ENCODE measurements around the gene MRAS. TPM values are rescaled to one million over a fixed set of nuclear protein-coding genes. Genes with fewer than 3 reads are reported as not detected.

MRAS gene
- polyA plus RNA-seq, 1 of the 3 experiments (the other 2 are of a cell fraction) = 25.0 TPM

- TF ChIP-seq FOSL2 (IDR thresholded peaks at IDR 0.05; ENCODE audit: borderline replicate concordance, low read depth) (no peak), YY1 (IDR thresholded peaks at IDR 0.05; ENCODE audit: low read depth) (no peak), TEAD4 (IDR thresholded peaks at IDR 0.05; ENCODE audit: borderline replicate concordance, insufficient read depth) (no peak), RFX5 (IDR thresholded peaks at IDR 0.05; ENCODE audit: low read length) (no peak)
- H3K4me2 ChIP-seq = no peak overlapping the region
- POLR2A ChIA-PET = no interaction called here
- no peak overlapping the region for H3K9ac ChIP-seq
- no peak for DNase-seq
- no peaks in the 10 kb centered on the region for H3K36me3 ChIP-seq (replicated peaks in 1 of 2; ENCODE audit: control insufficient read depth in 1 of 2, insufficient read depth in 2 of 2, low read length in 1 of 2)
- peaks cover 11% of the 10 kb centered on the region for H3F3A ChIP-seq (replicated peaks; ENCODE audit: insufficient read depth)
- H3K9me3 ChIP-seq = no peaks in the 10 kb centered on the region
- H3K4me1 ChIP-seq (ENCODE audit: control insufficient read depth in 1 of 2, insufficient read depth in 2 of 2, low read depth in 1 of 2, low read length in 1 of 2) = peaks cover 0 to 22% of the 10 kb centered on the region in 2 experiments
- no peaks in the 10 kb centered on the region for H3K27me3 ChIP-seq (ENCODE audit: insufficient read depth)
- no peak overlapping the region for H3K27ac ChIP-seq (ENCODE audit: low read depth in 2 of 2, low read length in 1 of 2)
- WGBS (ENCODE audit: low lambda C conversion rate) = 95% methylated on average over 12 of the region's 14 CpGs
- H3K79me2 ChIP-seq (ENCODE audit: insufficient read depth) = no peaks in the 10 kb centered on the region
- H3K4me3 ChIP-seq (ENCODE audit: low read depth in 2 of 2, low read length in 1 of 2) = no peak overlapping the region
- CTCF ChIA-PET = interaction anchor here (0.6 to 1.4 kb wide), 4 partner anchors 9 to 481 kb away, joined by 3 read pairs; partner anchors contain the start of gene ESYT3
- no peaks in the 10 kb centered on the region for H4K20me1 ChIP-seq (ENCODE audit: insufficient read depth)
- H2AFZ ChIP-seq (ENCODE audit: low read depth) = no peak overlapping the region
- H3K9me2 ChIP-seq = no peaks in the 10 kb centered on the region
These were observed 95.4 kb downstream of the MRAS start for GRCh38 chr3:138443521-138444503.

DNA sequence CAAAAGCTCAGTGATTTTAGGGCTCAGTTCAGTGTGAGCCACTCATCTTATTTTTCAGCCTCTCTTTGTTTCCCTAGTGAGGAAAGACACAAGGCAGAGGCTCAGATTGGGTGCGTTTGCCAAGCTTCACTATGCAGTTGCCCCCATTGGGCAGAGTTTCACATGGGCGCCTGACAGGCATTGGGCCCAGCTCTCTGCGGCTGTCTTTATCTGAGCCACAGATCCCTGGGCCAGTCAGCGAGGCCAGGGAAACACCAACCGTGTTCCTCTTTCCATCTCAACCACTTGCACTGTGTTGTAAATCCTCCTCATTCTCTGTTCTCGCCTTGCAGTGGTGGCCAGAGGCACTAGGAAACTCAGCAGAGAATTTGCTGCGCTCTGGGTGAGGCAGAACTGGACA, 96.9 kb downstream of the MRAS start:
- ChIA-PET POLR2A (no interaction called here), CTCF (interaction anchor here (0.6 to 1.3 kb wide), 4 partner anchors 28 to 478 kb away, joined by 3 to 4 read pairs (median 4); no protein-coding TSS in a partner anchor)
- WGBS (ENCODE audit: low lambda C conversion rate) = 90% methylated on average over 7 of the region's 7 CpGs

More for the DNA sequence above, 96.9 kb downstream of the MRAS start:
- no peaks in the 10 kb centered on the region for H3K36me3 ChIP-seq (replicated peaks in 1 of 2; ENCODE audit: control insufficient read depth in 1 of 2, insufficient read depth in 2 of 2, low read length in 1 of 2)
- H3F3A ChIP-seq (replicated peaks; ENCODE audit: insufficient read depth) = peaks cover 11% of the 10 kb centered on the region
- H2AFZ ChIP-seq (ENCODE audit: low read depth) = no peak overlapping the region
- no peak for DNase-seq
- H3K79me2 ChIP-seq (ENCODE audit: insufficient read depth) = no peaks in the 10 kb centered on the region
- H3K4me1 ChIP-seq (ENCODE audit: control insufficient read depth in 1 of 2, insufficient read depth in 2 of 2, low read depth in 1 of 2, low read length in 1 of 2) = peaks cover 0 to 22% of the 10 kb centered on the region in 2 experiments
- H4K20me1 ChIP-seq (ENCODE audit: insufficient read depth) = no peaks in the 10 kb centered on the region
- TF ChIP-seq NRF1 (IDR thresholded peaks at IDR 0.05; ENCODE audit: low read depth, low read length) (no peak), POLR2AphosphoS5 (IDR thresholded peaks at IDR 0.05; ENCODE audit: low read depth, low read length) (no peak), SMC3 (IDR thresholded peaks at IDR 0.05; ENCODE audit: low read depth, low read length) (no peak), FOSL2 (IDR thresholded peaks at IDR 0.05; ENCODE audit: borderline replicate concordance, low read depth) (no peak), RAD21 (IDR thresholded peaks at IDR 0.05; ENCODE audit: low read length) (no peak), PBX3 (IDR thresholded peaks at IDR 0.05) (no peak), NFIC (IDR thresholded peaks at IDR 0.05; ENCODE audit: borderline replicate concordance) (no peak)
- TF ChIP-seq, protein P1, sequence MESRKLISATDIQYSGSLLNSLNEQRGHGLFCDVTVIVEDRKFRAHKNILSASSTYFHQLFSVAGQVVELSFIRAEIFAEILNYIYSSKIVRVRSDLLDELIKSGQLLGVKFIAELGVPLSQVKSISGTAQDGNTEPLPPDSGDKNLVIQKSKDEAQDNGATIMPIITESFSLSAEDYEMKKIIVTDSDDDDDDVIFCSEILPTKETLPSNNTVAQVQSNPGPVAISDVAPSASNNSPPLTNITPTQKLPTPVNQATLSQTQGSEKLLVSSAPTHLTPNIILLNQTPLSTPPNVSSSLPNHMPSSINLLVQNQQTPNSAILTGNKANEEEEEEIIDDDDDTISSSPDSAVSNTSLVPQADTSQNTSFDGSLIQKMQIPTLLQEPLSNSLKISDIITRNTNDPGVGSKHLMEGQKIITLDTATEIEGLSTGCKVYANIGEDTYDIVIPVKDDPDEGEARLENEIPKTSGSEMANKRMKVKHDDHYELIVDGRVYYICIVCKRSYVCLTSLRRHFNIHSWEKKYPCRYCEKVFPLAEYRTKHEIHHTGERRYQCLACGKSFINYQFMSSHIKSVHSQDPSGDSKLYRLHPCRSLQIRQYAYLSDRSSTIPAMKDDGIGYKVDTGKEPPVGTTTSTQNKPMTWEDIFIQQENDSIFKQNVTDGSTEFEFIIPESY (IDR thresholded peaks at IDR 0.05; ENCODE audit: borderline replicate concordance, low read depth) = no peak
- TF ChIP-seq, protein P2, sequence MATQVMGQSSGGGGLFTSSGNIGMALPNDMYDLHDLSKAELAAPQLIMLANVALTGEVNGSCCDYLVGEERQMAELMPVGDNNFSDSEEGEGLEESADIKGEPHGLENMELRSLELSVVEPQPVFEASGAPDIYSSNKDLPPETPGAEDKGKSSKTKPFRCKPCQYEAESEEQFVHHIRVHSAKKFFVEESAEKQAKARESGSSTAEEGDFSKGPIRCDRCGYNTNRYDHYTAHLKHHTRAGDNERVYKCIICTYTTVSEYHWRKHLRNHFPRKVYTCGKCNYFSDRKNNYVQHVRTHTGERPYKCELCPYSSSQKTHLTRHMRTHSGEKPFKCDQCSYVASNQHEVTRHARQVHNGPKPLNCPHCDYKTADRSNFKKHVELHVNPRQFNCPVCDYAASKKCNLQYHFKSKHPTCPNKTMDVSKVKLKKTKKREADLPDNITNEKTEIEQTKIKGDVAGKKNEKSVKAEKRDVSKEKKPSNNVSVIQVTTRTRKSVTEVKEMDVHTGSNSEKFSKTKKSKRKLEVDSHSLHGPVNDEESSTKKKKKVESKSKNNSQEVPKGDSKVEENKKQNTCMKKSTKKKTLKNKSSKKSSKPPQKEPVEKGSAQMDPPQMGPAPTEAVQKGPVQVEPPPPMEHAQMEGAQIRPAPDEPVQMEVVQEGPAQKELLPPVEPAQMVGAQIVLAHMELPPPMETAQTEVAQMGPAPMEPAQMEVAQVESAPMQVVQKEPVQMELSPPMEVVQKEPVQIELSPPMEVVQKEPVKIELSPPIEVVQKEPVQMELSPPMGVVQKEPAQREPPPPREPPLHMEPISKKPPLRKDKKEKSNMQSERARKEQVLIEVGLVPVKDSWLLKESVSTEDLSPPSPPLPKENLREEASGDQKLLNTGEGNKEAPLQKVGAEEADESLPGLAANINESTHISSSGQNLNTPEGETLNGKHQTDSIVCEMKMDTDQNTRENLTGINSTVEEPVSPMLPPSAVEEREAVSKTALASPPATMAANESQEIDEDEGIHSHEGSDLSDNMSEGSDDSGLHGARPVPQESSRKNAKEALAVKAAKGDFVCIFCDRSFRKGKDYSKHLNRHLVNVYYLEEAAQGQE (IDR thresholded peaks at IDR 0.05; ENCODE audit: low read depth, low read length) = no peak
- H3K9me2 ChIP-seq = no peaks in the 10 kb centered on the region
- no peaks in the 10 kb centered on the region for H3K27me3 ChIP-seq (ENCODE audit: insufficient read depth)
- no peak overlapping the region for H3K4me2 ChIP-seq
- no peaks in the 10 kb centered on the region for H3K9me3 ChIP-seq
- H3K9ac ChIP-seq = no peak overlapping the region
- no peak overlapping the region for H3K4me3 ChIP-seq (ENCODE audit: low read depth in 2 of 2, low read length in 1 of 2)
- no peak overlapping the region for H3K27ac ChIP-seq (ENCODE audit: low read depth in 2 of 2, low read length in 1 of 2)

Measured in SK-N-SH (cell line).